ENCODE data around the gene TECR. TPM values are rescaled to one million over a fixed set of nuclear protein-coding genes. Genes with fewer than 3 reads are reported as not detected.

The TECR gene
- total and polyA plus RNA-seq, 2 of the 13 experiments (the other 11 are each of a cell fraction or from before 2014, with no cell fraction given): 54.9 to 121 TPM

- no peak for TF ChIP-seq FUBP1 (CRISPR knock-in tag; IDR thresholded peaks at IDR 0.05; ENCODE audit: borderline replicate concordance)
- TF ChIP-seq ZNF333 (CRISPR knock-in tag; IDR thresholded peaks at IDR 0.05; ENCODE audit: borderline replicate concordance): no peak
- no peak for TF ChIP-seq ZNF7 (CRISPR knock-in tag; IDR thresholded peaks at IDR 0.05)
- TF ChIP-seq ZNF879 (CRISPR knock-in tag; IDR thresholded peaks at IDR 0.05): no peak
- TF ChIP-seq ELK4 (CRISPR knock-in tag; IDR thresholded peaks at IDR 0.05; ENCODE audit: borderline replicate concordance): no peak
- TF ChIP-seq SNRNP70 (IDR thresholded peaks at IDR 0.05; ENCODE audit: low read depth, low read length): no peak
- TF ChIP-seq HNF1B (CRISPR knock-in tag; IDR thresholded peaks at IDR 0.05): no peak; the same call in 1 of the 2 replicates
- no peak for TF ChIP-seq DZIP1 (CRISPR knock-in tag; IDR thresholded peaks at IDR 0.05)
- TF ChIP-seq TAF1 (CRISPR knock-in tag; IDR thresholded peaks at IDR 0.05): peak; percentile 71; the same call in 1 of the 2 replicates
- TF ChIP-seq TSC22D2 (CRISPR knock-in tag; IDR thresholded peaks at IDR 0.05; ENCODE audit: borderline replicate concordance): 0 out of 2 replicates have a peak, but pooled peaks have one; percentile 69
- no peak for TF ChIP-seq DBP (CRISPR knock-in tag; IDR thresholded peaks at IDR 0.05; ENCODE audit: not compliant biosample characterization)
- peak; percentile 77; the same call in 1 of the 2 replicates for TF ChIP-seq IRF2 (CRISPR knock-in tag; IDR thresholded peaks at IDR 0.05)
- TF ChIP-seq HOXA9 (CRISPR knock-in tag; IDR thresholded peaks at IDR 0.05; ENCODE audit: borderline replicate concordance): no peak
- peak; percentile 35; the same call in 1 of the 2 replicates for TF ChIP-seq MYC (CRISPR knock-in tag; IDR thresholded peaks at IDR 0.05; ENCODE audit: borderline replicate concordance)
- TF ChIP-seq ZNF44 (CRISPR knock-in tag; IDR thresholded peaks at IDR 0.05): no peak
- peak; percentile 60; the same call in 1 of the 2 replicates for TF ChIP-seq ZNF503 (CRISPR knock-in tag; IDR thresholded peaks at IDR 0.05)
- peak; percentile 88 for TF ChIP-seq RXRA (CRISPR knock-in tag; IDR thresholded peaks at IDR 0.05)
- peak; percentile 93 for TF ChIP-seq NCOA2 (CRISPR knock-in tag; IDR thresholded peaks at IDR 0.05)
- TF ChIP-seq ZFP1 (CRISPR knock-in tag; IDR thresholded peaks at IDR 0.05): no peak
- no peak for TF ChIP-seq MEIS1 (CRISPR knock-in tag; IDR thresholded peaks at IDR 0.05; ENCODE audit: borderline replicate concordance)
Measured at GRCh38 chr19:14519860-14520407, 9.5 kb upstream of the TECR start (continued).
